HCT116 (cell line): ENCODE data around the gene SYNE3. TPM values are rescaled to one million over a fixed set of nuclear protein-coding genes. Genes with fewer than 3 reads are reported as not detected.

Experiments used
- ATAC-seq: fragments of 200-7000 bp; cut with Tn5 transposase; 2 replicates; pipeline ENCODE4 v1.9.1; 2020; ENCODE audit warnings: mild to moderate bottlenecking, moderate library complexity
- BruUV-seq: library from RNA; stranded (reverse); fragments of 400-500 nt; replicated peaks from 2 replicates; lab custom pipeline; 2021; lab: Mats Ljungman, UMichigan
- CTCF ChIA-PET: fragments of 300-600 bp; sonication (Branson Sonifier 250); formaldehyde crosslinking; loops from one replicate; lab custom pipeline; 2021; ENCODE audit warnings: antibody characterized with exemption; lab: Charles Lee
- POLR2A ChIA-PET: fragments of 300-600, 350-600 bp; sonication (Branson Sonifier 250); formaldehyde crosslinking; loops from one replicate; lab custom pipeline; 2021; ENCODE audit warnings: antibody characterized with exemption; lab: Charles Lee
- RAD21 ChIA-PET, 2 experiments: fragments of 300-600 bp; sonication (Branson Sonifier 250); formaldehyde crosslinking; loops; one replicate each; lab custom pipeline; 2023; ENCODE audit warnings: low total read pairs in 2 of 2; ENCODE audit not compliant: uncharacterized antibody in 2 of 2, unreplicated experiment in 2 of 2, low non-redundant PET in 1 of 2; lab: Charles Lee
- DNase-seq: peaks from one replicate; pipeline ENCODE4 v3.0.0-alpha.2; 2010; ENCODE audit warnings: low read depth, low spot score
- H2AFZ ChIP-seq: fragments of 200-600 bp; shearing (Covaris generic), sonication (generic); 2 replicates; pipeline ENCODE4 v1.6.1; 2017; ENCODE audit warnings: low read depth, mixed run types, mixed read lengths, antibody characterized with exemption, low read length; ENCODE audit not compliant: poor library complexity, severe bottlenecking
- H3K27ac ChIP-seq: 2 replicates; pipeline ENCODE4 v1.5.1; 2012; ENCODE audit warnings: low read depth, low read length
- H3K27me3 ChIP-seq: fragments of 200-600 bp; sonication (generic); 2 replicates; pipeline ENCODE4 v1.6.1; 2016; ENCODE audit warnings: mixed run types, low read length, mixed read lengths; ENCODE audit not compliant: insufficient read depth
- H3K36me3 ChIP-seq, 2 experiments: fragments of 200-500 bp in 1 of 2; fragments of 200-600 bp in 1 of 2; sonication (Bioruptor generic) in 1 of 2; sonication (generic) in 1 of 2; 2 replicates each; pipeline versions ENCODE4 v1.5.1 to v1.6.1; 2014 to 2016; ENCODE audit warnings: low read length in 2 of 2, inconsistent platforms in 1 of 2, mixed read lengths in 1 of 2, mixed run types in 1 of 2; ENCODE audit not compliant: insufficient read depth in 2 of 2, control insufficient read depth in 1 of 2
- H3K4me1 ChIP-seq, 2 experiments: fragments of 200-600 bp in 1 of 2; sonication (generic) in 1 of 2; 2 replicates each; pipeline versions ENCODE4 v1.5.1 to v1.6.1; 2012 to 2017; ENCODE audit warnings: low read length in 2 of 2, inconsistent platforms in 1 of 2, mild to moderate bottlenecking in 1 of 2, mixed read lengths in 1 of 2, mixed run types in 1 of 2, moderate library complexity in 1 of 2; ENCODE audit not compliant: insufficient read depth in 2 of 2, control insufficient read depth in 1 of 2
- H3K4me2 ChIP-seq: fragments of 200-600 bp; sonication (generic); 2 replicates; pipeline ENCODE4 v1.6.1; 2017; ENCODE audit warnings: mixed run types, low read length, mixed read lengths
- H3K4me3 ChIP-seq, 2 experiments: fragments of 200-600 bp in 1 of 2; sonication (generic) in 1 of 2; replicated peaks in 1 of 2; 2 replicates each; pipeline ENCODE4 v1.5.1; 2011 to 2016; ENCODE audit warnings: low read length in 2 of 2, control low read depth in 1 of 2, low read depth in 1 of 2, mild to moderate bottlenecking in 1 of 2, mixed read lengths in 1 of 2, mixed run types in 1 of 2
- H3K79me2 ChIP-seq: fragments of 200-600 bp; sonication (generic); 2 replicates; pipeline ENCODE4 v1.6.1; 2017; ENCODE audit warnings: mild to moderate bottlenecking, mixed run types, low read length, moderate library complexity, mixed read lengths; ENCODE audit not compliant: insufficient read depth
- H3K9ac ChIP-seq: fragments of 200-600 bp; sonication (generic); 2 replicates; pipeline ENCODE4 v1.6.1; 2016; ENCODE audit warnings: low read length, mixed read lengths
- H3K9me2 ChIP-seq: fragments of 200-600 bp; sonication (generic), shearing (Covaris generic); 2 replicates; pipeline ENCODE4 v1.6.1; 2017; ENCODE audit warnings: mixed run types, mild to moderate bottlenecking, moderate library complexity; ENCODE audit not compliant: insufficient read depth
- H3K9me3 ChIP-seq, 2 experiments: fragments of 200-500 bp in 1 of 2; fragments of 200-600 bp in 1 of 2; sonication (Bioruptor generic) in 1 of 2; sonication (generic) in 1 of 2; 2 replicates each; pipeline ENCODE4 v1.6.1; 2014 to 2017; ENCODE audit warnings: low read length in 2 of 2, mixed read lengths in 2 of 2, inconsistent platforms in 1 of 2, low read depth in 1 of 2, mild to moderate bottlenecking in 1 of 2, mixed run types in 1 of 2, moderate library complexity in 1 of 2; ENCODE audit not compliant: control insufficient read depth in 1 of 2, insufficient read depth in 1 of 2
- H4K20me1 ChIP-seq: fragments of 200-600 bp; sonication (generic), shearing (Covaris generic); 2 replicates; pipeline ENCODE4 v1.6.1; 2017; ENCODE audit warnings: mixed run types, mild to moderate bottlenecking, moderate library complexity; ENCODE audit not compliant: insufficient read depth
- CEBPB ChIP-seq: IDR thresholded peaks from 2 replicates; pipeline ENCODE4 v1.6.1; 2012; ENCODE audit warnings: low read depth
- CTCF ChIP-seq, 3 experiments: fragments of 200-600 bp in 1 of 3; sonication (generic) in 1 of 3; IDR thresholded peaks in 2 of 3; conservative IDR thresholded peaks in 1 of 3; 2 replicates each; pipeline ENCODE4 v1.5.1; 2012 to 2017; ENCODE audit warnings: low read depth in 2 of 3, low read length in 2 of 3, antibody characterized with exemption in 1 of 3, borderline replicate concordance in 1 of 3, control low read depth in 1 of 3, mild to moderate bottlenecking in 1 of 3, mixed read lengths in 1 of 3, mixed run types in 1 of 3, moderate library complexity in 1 of 3; ENCODE audit not compliant: insufficient read depth in 1 of 3
- EGR1 ChIP-seq: IDR thresholded peaks from 2 replicates; pipeline ENCODE4 v1.6.1; 2012; ENCODE audit warnings: low read depth
- ELF1 ChIP-seq: IDR thresholded peaks from 2 replicates; pipeline ENCODE4 v1.6.1; 2012; ENCODE audit warnings: low read depth, borderline replicate concordance
- EZH2phosphoT487 ChIP-seq: fragments of 200-600 bp; IDR thresholded peaks from 2 replicates; pipeline ENCODE4 v1.6.1; 2018; ENCODE audit warnings: antibody characterized with exemption, borderline replicate concordance
- FOSL1 ChIP-seq: IDR thresholded peaks from 2 replicates; pipeline ENCODE4 v1.6.1; 2012; ENCODE audit warnings: low read depth
- JUND ChIP-seq: IDR thresholded peaks from 2 replicates; pipeline ENCODE4 v1.6.1; 2012
- MAX ChIP-seq: IDR thresholded peaks from 2 replicates; pipeline ENCODE4 v1.6.1; 2012
- SIN3A ChIP-seq: IDR thresholded peaks from 2 replicates; pipeline ENCODE4 v1.6.1; 2012; ENCODE audit warnings: low read depth
- SP1 ChIP-seq: IDR thresholded peaks from 2 replicates; pipeline ENCODE4 v1.6.1; 2012; ENCODE audit warnings: low read depth
- TCF7L2 ChIP-seq: IDR thresholded peaks from 2 replicates; pipeline ENCODE4 v1.7.0; 2011; ENCODE audit warnings: borderline replicate concordance, inconsistent platforms; ENCODE audit not compliant: insufficient read depth, insufficient read length; ENCODE audit errors: extremely low read depth
- ZBTB33 ChIP-seq: IDR thresholded peaks from 2 replicates; pipeline ENCODE4 v1.6.1; 2011; ENCODE audit warnings: mild to moderate bottlenecking, low read length, moderate library complexity; ENCODE audit not compliant: insufficient replicate concordance; ENCODE audit errors: extremely low read depth
- ZFX ChIP-seq: fragments of 450-650 bp; IDR thresholded peaks from 2 replicates; pipeline ENCODE4 v1.6.1; 2017
- ZNF274 ChIP-seq: fragments of 200-500 bp; sonication (Bioruptor generic); IDR thresholded peaks from 2 replicates; pipeline ENCODE4 v1.6.1; 2014; ENCODE audit warnings: mild to moderate bottlenecking, low read depth, low read length, inconsistent platforms
- intact Hi-C: fragments of 100-400 bp; cut with micrococcal nuclease; formaldehyde crosslinking; loops from 2 replicates; pipeline ENCODE4 v1.10.0; 2022
- total RNA-seq: library from RNA; stranded (reverse); gene quantifications from one replicate; pipeline ENCODE4 v1.2.1, GENCODE V29; 2021; ENCODE audit not compliant: unreplicated experiment
- TF ChIP-seq, protein P1 (sequence below): IDR thresholded peaks from 2 replicates; pipeline ENCODE4 v1.6.1; 2012

Gene SYNE3
- total RNA-seq, 1 experiment from 2014 or later = 3.6 TPM

DNA sequence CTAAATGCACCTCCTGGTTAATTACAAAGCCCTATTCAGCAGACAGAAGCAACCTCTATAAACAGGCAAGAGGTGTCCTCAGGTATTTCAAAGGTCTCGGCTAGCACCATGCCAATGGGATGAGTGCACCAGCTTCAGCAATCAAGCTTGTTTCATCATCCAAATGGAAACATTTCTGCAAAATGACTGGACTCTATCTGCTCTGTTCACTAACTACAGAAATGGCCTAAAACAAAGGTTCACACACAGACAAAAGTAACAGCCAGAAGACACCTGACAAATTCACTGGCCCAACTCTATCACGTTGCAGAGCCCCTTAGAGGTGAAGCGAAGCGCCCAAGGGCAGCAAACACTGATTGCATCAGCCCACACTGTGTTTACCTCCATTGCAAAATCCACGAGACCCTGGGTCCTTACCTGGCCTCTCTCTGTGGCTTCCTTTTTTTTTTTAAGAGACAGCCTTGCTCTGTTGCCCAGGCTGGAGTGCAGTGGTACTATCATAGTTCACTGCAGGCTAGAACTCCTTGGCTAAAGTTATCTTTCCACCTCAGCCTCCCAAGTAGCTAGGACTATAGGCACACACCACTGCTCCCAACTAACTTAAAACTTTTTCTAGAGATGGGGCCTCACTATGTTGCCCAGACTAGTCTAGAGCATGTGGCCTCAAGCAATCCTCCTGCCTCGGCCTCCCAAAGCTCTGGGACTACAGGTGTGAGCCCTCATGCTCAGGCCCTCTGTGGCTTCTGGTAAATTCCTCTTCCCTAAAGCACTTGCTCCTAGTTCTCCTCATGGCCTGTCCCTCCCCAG lies 8.5 kb upstream of the SYNE3 start:
- intact Hi-C loops = no loop called here
- RAD21 ChIA-PET = no interaction called here
- peak; percentile 41 for DNase-seq
- Histone ChIP-seq H3K4me3 (no peak overlapping the region), H4K20me1 (no peaks in the 10 kb centered on the region), H3K79me2 (peaks cover 11% of the 10 kb centered on the region), H3K27ac (no peak overlapping the region), H3K9me3 (no peaks in the 10 kb centered on the region), H3K27me3 (no peaks in the 10 kb centered on the region), H3K9ac (no peak overlapping the region), H3K4me1 (peaks cover 21 to 58% of the 10 kb centered on the region in 2 experiments), H3K36me3 (no peaks in the 10 kb centered on the region; a peak in 1 of 4 replicates), H2AFZ (no peak overlapping the region), H3K9me2 (no peaks in the 10 kb centered on the region), H3K4me2 (peak overlapping the region; percentile 41)
- POLR2A ChIA-PET = interaction anchor here (1.0 kb wide), 1 partner anchor 10 kb away, joined by 4 read pairs; the partner anchor contains the start of gene GLRX5
- ATAC-seq = peak; percentile 29; the same call in 1 of the 2 replicates
- BruUV-seq = no TSS peak
- CTCF ChIA-PET = interaction anchor here (0.7 to 1.4 kb wide), 4 partner anchors 9 to 83 kb away, joined by 3 to 6 read pairs (median 4); partner anchors contain the start of gene GLRX5
- TF ChIP-seq ZFX = no peak
- TF ChIP-seq JUND = peak; percentile 46
- TF ChIP-seq TCF7L2 = no peak
- peak; percentile 58 for TF ChIP-seq FOSL1
- peak; percentile 53 for TF ChIP-seq SP1
- TF ChIP-seq, protein P1, sequence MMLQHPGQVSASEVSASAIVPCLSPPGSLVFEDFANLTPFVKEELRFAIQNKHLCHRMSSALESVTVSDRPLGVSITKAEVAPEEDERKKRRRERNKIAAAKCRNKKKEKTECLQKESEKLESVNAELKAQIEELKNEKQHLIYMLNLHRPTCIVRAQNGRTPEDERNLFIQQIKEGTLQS = 0 out of 2 replicates have a peak, but pooled peaks have one; percentile 84
- TF ChIP-seq CTCF (IDR thresholded peaks at IDR 0.05 in 2 of 3, conservative IDR thresholded peaks at IDR 0.05 in 1 of 3; ENCODE audit: borderline replicate concordance in 1 of 3, insufficient read depth in 1 of 3, low read depth in 2 of 3, low read length in 2 of 3) = no peak
- no peak for TF ChIP-seq SIN3A
- TF ChIP-seq ZNF274 = no peak
- TF ChIP-seq ELF1 = no peak
- peak; percentile 89 for TF ChIP-seq CEBPB
- no peak for TF ChIP-seq EGR1
- TF ChIP-seq MAX = 0 out of 2 replicates have a peak, but pooled peaks have one; percentile 26
- no peak for TF ChIP-seq ZBTB33
- no peak for TF ChIP-seq EZH2phosphoT487
